ENCODE measurements around the gene ZCCHC4.

GRCh38 chr4:25297528-25298242 is 14.9 kb upstream of the ZCCHC4 start:
- no peak for TF ChIP-seq POLR2A (IDR thresholded peaks at IDR 0.05; ENCODE audit: borderline replicate concordance, extremely low read depth, insufficient read depth, insufficient read length)
- TF ChIP-seq RAD21 (IDR thresholded peaks at IDR 0.05; ENCODE audit: low read depth): no peak
- no peak for TF ChIP-seq EZH2 (IDR thresholded peaks at IDR 0.05)
- TF ChIP-seq CTCF (IDR thresholded peaks at IDR 0.05 in 2 of 3, conservative IDR thresholded peaks at IDR 0.05 in 1 of 3; ENCODE audit: borderline replicate concordance in 1 of 3, insufficient read depth in 1 of 3, low read depth in 2 of 3, low read length in 2 of 3): no peak
- TF ChIP-seq MAX (IDR thresholded peaks at IDR 0.05): no peak
- no peak for TF ChIP-seq ZFX (IDR thresholded peaks at IDR 0.05)
- no peak for TF ChIP-seq SP1 (IDR thresholded peaks at IDR 0.05; ENCODE audit: low read depth)
